GM12891 (cell line): ENCODE measurements around the gene SYNC.

Source experiments
- DNase-seq: peaks from one replicate; pipeline ENCODE4 v3.0.0; 2011; ENCODE audit warnings: low spot score; ENCODE audit not compliant: insufficient read length
- FAIRE-seq: peaks from 2 replicates; lab custom pipeline; 2011; peaks lifted over from hg19 to GRCh38; lab: Jason Lieb, UNC
- PAX5 ChIP-seq: IDR thresholded peaks from 2 replicates; pipeline ENCODE4 v1.6.1; 2011; ENCODE audit warnings: low read length, moderate library complexity, mild to moderate bottlenecking; ENCODE audit not compliant: insufficient read depth, severe bottlenecking
- POLR2A ChIP-seq: IDR thresholded peaks from 2 replicates; pipeline ENCODE4 v1.6.1; 2011; ENCODE audit warnings: low read depth, low read length, control low read depth
- POLR2AphosphoS5 ChIP-seq: IDR thresholded peaks from 2 replicates; pipeline ENCODE4 v1.6.1; 2011; ENCODE audit warnings: low read depth, low read length, control low read depth
- POU2F2 ChIP-seq: IDR thresholded peaks from 2 replicates; pipeline ENCODE4 v1.6.1; 2011; ENCODE audit warnings: low read depth, mild to moderate bottlenecking, control low read depth, low read length, moderate library complexity
- SPI1 ChIP-seq: IDR thresholded peaks from 2 replicates; pipeline ENCODE4 v1.6.1; 2011; ENCODE audit warnings: low read depth, low read length, control low read depth
- TAF1 ChIP-seq: IDR thresholded peaks from 2 replicates; pipeline ENCODE4 v1.6.1; 2011; ENCODE audit warnings: low read depth, low read length, control low read depth

Gene SYNC

GRCh38 chr1:32696041-32696440 lies 6.5 kb downstream of the SYNC start:
- DNase-seq (no peak), FAIRE-seq (no peak)
- no peak for TF ChIP-seq PAX5
- no peak for TF ChIP-seq SPI1
- TF ChIP-seq POLR2AphosphoS5 = no peak
- TF ChIP-seq POLR2A = no peak
- TF ChIP-seq TAF1 = no peak
- no peak for TF ChIP-seq POU2F2

GRCh38 chr1:32695098-32695904 lies 7.3 kb downstream of the SYNC start:
- DNase-seq (no peak), FAIRE-seq (no peak)

DNA sequence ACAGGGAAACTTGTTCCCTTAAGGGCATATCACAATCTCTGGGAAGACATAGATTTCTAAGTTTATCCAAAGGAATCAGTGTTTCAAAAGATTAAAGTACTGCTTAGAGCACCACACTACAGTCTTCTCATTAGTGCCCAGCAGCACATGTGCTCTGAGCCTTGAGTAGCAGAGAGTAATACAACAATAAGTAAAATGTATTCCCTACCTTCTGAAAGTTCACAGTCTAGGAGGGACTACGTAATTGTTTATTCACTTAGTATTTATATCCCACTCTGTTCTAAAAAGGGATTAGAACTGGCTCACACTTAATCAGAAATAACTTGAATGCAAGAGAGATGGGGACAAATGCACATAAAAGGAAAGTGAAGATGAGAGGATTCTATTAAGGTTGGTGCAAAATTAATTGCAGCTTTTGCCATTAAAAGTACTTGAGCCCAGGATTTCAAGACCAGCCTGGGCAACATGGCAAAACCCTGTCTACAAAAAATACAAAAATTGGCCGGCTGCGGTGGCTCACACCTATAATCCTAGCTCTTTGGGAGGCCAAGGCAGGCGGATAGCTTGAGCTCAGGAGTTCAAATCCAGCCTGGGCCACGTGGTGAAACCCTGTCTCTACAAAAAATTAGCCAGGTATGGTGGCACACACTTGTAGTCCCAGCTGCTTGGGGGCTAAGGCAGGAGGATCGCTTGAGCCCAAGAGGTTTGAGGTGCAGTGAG lies 9.0 kb downstream of the SYNC start:
- TF ChIP-seq TAF1 = no peak
- no peak for TF ChIP-seq POLR2A
- no peak for TF ChIP-seq POLR2AphosphoS5
- no peak for TF ChIP-seq POU2F2
- TF ChIP-seq PAX5 = no peak
- no peak for TF ChIP-seq SPI1
- no peak for DNase-seq
- FAIRE-seq = no peak

More at GRCh38 chr1:32695098-32695904, 7.3 kb downstream of the SYNC start:
- no peak for TF ChIP-seq POU2F2
- no peak for TF ChIP-seq PAX5
- TF ChIP-seq POLR2AphosphoS5 = no peak
- no peak for TF ChIP-seq SPI1
- TF ChIP-seq TAF1 = no peak

- TF ChIP-seq POLR2AphosphoS5 = no peak; the same call in 1 of the 2 replicates
- no peak for TF ChIP-seq TAF1
- TF ChIP-seq POU2F2 = no peak
- TF ChIP-seq PAX5 = no peak
- TF ChIP-seq SPI1 = no peak
- no peak; the same call in 1 of the 2 replicates for TF ChIP-seq POLR2A
- DNase-seq = no peak
- no peak for FAIRE-seq
Observed at GRCh38 chr1:32686387-32686786, 16.2 kb downstream of the SYNC start.

DNA sequence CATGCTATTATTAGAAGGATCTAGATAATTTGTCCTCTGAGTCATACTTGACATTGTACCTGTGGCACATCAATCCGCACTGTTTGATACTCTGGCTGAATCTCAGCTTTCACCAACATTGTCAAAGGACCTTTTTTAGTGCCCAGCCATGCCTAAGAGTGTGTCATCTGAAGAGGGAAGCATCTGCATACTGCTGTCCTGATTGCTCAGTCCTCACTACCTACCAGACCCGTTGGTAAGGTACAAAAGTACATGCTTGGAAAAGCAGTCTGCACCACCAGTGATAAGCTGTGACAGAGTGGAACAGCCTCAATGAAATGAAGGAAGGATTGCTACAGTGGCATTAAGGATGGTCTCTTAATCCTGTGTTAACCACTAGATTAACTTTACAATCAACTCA lies 17.1 kb downstream of the SYNC start:
- FAIRE-seq = no peak
- DNase-seq = no peak

GRCh38 chr1:32684167-32684811 lies 18.3 kb downstream of the SYNC start:
- TF ChIP-seq PAX5 (no peak), POLR2AphosphoS5 (no peak), POU2F2 (no peak), POLR2A (no peak), TAF1 (no peak), SPI1 (no peak)
- FAIRE-seq (no peak), DNase-seq (no peak)

More for the DNA sequence above, 17.1 kb downstream of the SYNC start:
- no peak; the same call in 1 of the 2 replicates for TF ChIP-seq POLR2A
- no peak for TF ChIP-seq SPI1
- TF ChIP-seq PAX5 = no peak
- TF ChIP-seq POU2F2 = no peak
- no peak for TF ChIP-seq POLR2AphosphoS5
- TF ChIP-seq TAF1 = no peak

GRCh38 chr1:32683397-32683796 lies 19.2 kb downstream of the SYNC start:
- TF ChIP-seq POLR2A (peak; percentile 30; the same call in 1 of the 2 replicates), SPI1 (no peak), POLR2AphosphoS5 (peak; percentile 11; the same call in 1 of the 2 replicates)
- FAIRE-seq (no peak), DNase-seq (no peak)

DNA sequence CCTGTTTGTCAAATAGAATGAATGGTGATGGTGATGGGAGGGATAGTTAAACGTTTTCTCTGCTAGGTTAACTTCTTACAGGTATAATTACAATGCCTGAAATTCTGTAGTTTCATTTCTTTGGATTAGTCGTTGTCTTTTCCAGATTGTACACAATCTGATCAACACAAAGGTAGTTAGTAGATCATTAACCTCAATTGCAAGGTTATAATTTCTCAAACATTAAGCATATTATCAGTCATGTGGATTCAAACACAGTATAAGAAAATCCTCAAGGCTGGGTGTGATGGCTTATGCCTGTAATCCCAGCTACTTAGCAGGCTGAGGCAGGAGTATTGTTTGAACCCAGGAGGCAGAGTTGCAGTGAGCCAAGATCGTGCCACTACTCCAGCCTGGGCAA lies 20.6 kb downstream of the SYNC start:
- FAIRE-seq (no peak), DNase-seq (no peak)
- TF ChIP-seq POU2F2 = no peak
- TF ChIP-seq POLR2AphosphoS5 = no peak
- no peak for TF ChIP-seq SPI1
- TF ChIP-seq PAX5 = no peak
- no peak for TF ChIP-seq POLR2A
- no peak for TF ChIP-seq TAF1

- no peak for FAIRE-seq
- TF ChIP-seq PAX5 = no peak
- TF ChIP-seq POLR2AphosphoS5 = no peak
- no peak for TF ChIP-seq TAF1
- TF ChIP-seq SPI1 = no peak
- no peak for TF ChIP-seq POU2F2
- TF ChIP-seq POLR2A = no peak
- DNase-seq = no peak
Observed at GRCh38 chr1:32681509-32681908, 21.1 kb downstream of the SYNC start.
